ENCODE measurements around the gene GSE1. TPM values are rescaled to one million over a fixed set of nuclear protein-coding genes. Genes with fewer than 3 reads are reported as not detected.

The GSE1 gene
- total RNA-seq, 1 experiment from 2014 or later, result 38.4 TPM

DNA sequence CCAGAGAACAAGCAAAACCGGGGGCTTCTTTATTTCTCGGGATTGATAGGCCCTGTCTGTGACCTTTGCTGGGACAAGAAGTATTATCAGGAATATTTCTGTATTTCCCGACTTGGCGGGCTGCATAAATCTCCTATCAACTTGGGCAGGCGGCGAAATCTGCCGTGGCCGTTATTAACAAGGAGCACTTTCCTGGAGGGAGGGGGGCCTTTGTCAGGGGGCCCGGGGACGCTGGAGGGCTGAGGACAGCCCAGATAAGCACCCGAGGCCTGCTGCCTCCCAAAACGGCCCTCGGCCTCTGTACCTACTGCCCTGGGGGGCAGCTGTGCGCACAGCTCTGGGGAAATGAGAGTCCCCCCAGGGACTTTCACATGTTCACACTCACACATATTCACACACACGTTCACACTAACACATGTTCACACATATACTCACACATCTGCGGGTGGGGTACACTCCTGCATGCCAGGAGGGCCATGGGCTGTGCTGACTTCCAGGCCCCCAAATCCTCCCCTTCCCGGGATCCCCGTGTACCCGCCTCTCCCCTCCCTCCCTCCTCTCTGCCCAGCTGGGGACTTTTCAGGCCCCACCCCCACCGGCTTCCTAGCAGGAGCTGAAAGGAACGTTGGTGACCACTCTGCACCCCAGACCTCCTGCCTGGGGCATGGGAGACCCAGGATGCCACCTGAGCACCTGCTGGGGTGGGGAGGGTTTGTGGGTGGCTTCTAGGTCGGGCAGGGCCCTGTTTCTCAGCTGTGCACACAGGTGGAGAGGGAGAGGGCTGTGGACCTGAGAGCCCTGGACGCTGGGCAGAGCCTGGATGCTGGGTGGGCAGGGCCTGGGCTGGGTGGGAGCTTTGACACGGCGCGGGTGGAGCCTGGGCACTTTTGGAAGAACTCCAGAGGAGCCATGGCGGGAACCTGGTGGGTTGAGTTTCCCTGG is 24.3 kb upstream of the GSE1 start:
- Histone ChIP-seq H3K9ac (ENCODE audit: low read length) (no peak overlapping the region), H3K36me3 (ENCODE audit: low read depth, low read length) (no peaks in the 10 kb centered on the region), H3K9me3 (ENCODE audit: low read length) (no peaks in the 10 kb centered on the region), H3K4me3 (ENCODE audit: low read length) (no peak overlapping the region), H3K79me2 (ENCODE audit: low read length) (no peaks in the 10 kb centered on the region), H3K27ac (ENCODE audit: low read length) (no peak overlapping the region), H2AFZ (ENCODE audit: low read length) (no peak overlapping the region), H3K27me3 (ENCODE audit: low read length) (no peaks in the 10 kb centered on the region), H3K4me2 (ENCODE audit: low read length) (no peak overlapping the region), H3F3A (ENCODE audit: low read length, unreplicated experiment) (no peaks in the 10 kb centered on the region), H3K4me1 (ENCODE audit: insufficient read depth, low read length) (no peaks in the 10 kb centered on the region), H4K20me1 (ENCODE audit: low read length) (no peaks in the 10 kb centered on the region), H3K9me2 (replicated peaks; ENCODE audit: low read length) (no peaks in the 10 kb centered on the region)
- ATAC-seq, result no peak
- no TSS peak for BruUV-seq (replicated peaks)
- CTCF ChIA-PET, result no interaction called here
- DNase-seq, result no peak
- TF ChIP-seq, protein P1, sequence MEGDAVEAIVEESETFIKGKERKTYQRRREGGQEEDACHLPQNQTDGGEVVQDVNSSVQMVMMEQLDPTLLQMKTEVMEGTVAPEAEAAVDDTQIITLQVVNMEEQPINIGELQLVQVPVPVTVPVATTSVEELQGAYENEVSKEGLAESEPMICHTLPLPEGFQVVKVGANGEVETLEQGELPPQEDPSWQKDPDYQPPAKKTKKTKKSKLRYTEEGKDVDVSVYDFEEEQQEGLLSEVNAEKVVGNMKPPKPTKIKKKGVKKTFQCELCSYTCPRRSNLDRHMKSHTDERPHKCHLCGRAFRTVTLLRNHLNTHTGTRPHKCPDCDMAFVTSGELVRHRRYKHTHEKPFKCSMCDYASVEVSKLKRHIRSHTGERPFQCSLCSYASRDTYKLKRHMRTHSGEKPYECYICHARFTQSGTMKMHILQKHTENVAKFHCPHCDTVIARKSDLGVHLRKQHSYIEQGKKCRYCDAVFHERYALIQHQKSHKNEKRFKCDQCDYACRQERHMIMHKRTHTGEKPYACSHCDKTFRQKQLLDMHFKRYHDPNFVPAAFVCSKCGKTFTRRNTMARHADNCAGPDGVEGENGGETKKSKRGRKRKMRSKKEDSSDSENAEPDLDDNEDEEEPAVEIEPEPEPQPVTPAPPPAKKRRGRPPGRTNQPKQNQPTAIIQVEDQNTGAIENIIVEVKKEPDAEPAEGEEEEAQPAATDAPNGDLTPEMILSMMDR (conservative IDR thresholded peaks at IDR 0.05; ENCODE audit: low read depth, low read length), result no peak
- TF ChIP-seq EZH2phosphoT487 (IDR thresholded peaks at IDR 0.05; ENCODE audit: borderline replicate concordance, low read length), result no peak
- no peak for TF ChIP-seq EZH2 (IDR thresholded peaks at IDR 0.05; ENCODE audit: low read length, unreplicated experiment)
- POLR2A ChIA-PET (ENCODE audit: unreplicated experiment), result no interaction called here
- intact Hi-C loops (cut with micrococcal nuclease), result no loop called here

DNA sequence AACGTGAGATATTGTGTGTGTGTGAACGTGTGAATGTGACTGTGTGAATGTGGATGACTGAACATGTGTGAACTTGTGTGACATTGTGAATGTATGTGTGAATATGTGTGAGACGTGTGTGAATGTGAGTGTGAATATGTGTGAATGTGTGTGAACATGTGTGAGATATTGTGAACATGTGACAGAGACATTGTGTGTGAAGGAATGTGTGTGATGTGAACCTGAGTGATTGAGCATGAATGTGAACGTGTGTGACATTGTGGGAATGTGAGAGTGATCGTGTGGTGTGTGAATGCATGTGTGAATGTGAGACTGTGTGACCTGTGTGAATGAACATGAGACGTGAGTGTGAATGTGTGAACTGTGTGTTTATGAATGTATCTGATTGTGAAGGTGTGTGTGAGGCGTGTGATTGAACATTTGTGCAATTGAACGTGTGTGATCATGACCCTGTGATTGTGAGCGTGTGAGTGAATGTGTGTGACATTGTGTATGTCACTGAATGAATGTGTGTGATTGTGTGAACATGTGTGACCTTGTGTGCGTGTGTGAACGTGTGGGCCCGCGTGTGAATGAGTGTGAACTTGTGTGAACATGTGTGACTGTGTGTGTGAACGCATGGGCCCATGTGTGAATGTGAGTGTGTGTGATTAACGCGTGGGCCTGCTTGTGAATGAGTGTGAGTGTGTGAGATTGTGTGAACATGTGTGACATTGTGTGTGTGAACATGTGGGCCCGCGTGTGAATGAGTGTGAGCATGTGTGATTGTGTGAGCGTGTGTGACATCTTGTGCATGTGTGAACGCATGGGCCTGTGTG is 23.2 kb upstream of the GSE1 start:
- no peak overlapping the region for H3K9ac ChIP-seq (ENCODE audit: low read length)
- H3K4me3 ChIP-seq (ENCODE audit: low read length), result no peak overlapping the region
- no peaks in the 10 kb centered on the region for H3K79me2 ChIP-seq (ENCODE audit: low read length)
- H4K20me1 ChIP-seq (ENCODE audit: low read length), result no peaks in the 10 kb centered on the region
- no peak for TF ChIP-seq EZH2 (IDR thresholded peaks at IDR 0.05; ENCODE audit: low read length, unreplicated experiment)
- TF ChIP-seq EZH2phosphoT487 (IDR thresholded peaks at IDR 0.05; ENCODE audit: borderline replicate concordance, low read length), result no peak
- TF ChIP-seq, protein P1 (conservative IDR thresholded peaks at IDR 0.05; ENCODE audit: low read depth, low read length), result no peak
- H3K9me2 ChIP-seq (replicated peaks; ENCODE audit: low read length), result no peaks in the 10 kb centered on the region
- H3F3A ChIP-seq (ENCODE audit: low read length, unreplicated experiment), result no peaks in the 10 kb centered on the region
- no peak overlapping the region for H2AFZ ChIP-seq (ENCODE audit: low read length)
- no peak for DNase-seq
- ATAC-seq, result no peak
- no TSS peak for BruUV-seq (replicated peaks)
- no peaks in the 10 kb centered on the region for H3K27me3 ChIP-seq (ENCODE audit: low read length)
- H3K4me2 ChIP-seq (ENCODE audit: low read length), result no peak overlapping the region
- POLR2A ChIA-PET (ENCODE audit: unreplicated experiment), result no interaction called here
- H3K27ac ChIP-seq (ENCODE audit: low read length), result no peak overlapping the region
- H3K9me3 ChIP-seq (ENCODE audit: low read length), result no peaks in the 10 kb centered on the region
- no peaks in the 10 kb centered on the region for H3K4me1 ChIP-seq (ENCODE audit: insufficient read depth, low read length)
- intact Hi-C loops (cut with micrococcal nuclease), result no loop called here
- CTCF ChIA-PET, result no interaction called here
- no peaks in the 10 kb centered on the region for H3K36me3 ChIP-seq (ENCODE audit: low read depth, low read length)

All from PC-3 (cell line).